ENCODE data around the gene APOBEC3A.

DNA sequence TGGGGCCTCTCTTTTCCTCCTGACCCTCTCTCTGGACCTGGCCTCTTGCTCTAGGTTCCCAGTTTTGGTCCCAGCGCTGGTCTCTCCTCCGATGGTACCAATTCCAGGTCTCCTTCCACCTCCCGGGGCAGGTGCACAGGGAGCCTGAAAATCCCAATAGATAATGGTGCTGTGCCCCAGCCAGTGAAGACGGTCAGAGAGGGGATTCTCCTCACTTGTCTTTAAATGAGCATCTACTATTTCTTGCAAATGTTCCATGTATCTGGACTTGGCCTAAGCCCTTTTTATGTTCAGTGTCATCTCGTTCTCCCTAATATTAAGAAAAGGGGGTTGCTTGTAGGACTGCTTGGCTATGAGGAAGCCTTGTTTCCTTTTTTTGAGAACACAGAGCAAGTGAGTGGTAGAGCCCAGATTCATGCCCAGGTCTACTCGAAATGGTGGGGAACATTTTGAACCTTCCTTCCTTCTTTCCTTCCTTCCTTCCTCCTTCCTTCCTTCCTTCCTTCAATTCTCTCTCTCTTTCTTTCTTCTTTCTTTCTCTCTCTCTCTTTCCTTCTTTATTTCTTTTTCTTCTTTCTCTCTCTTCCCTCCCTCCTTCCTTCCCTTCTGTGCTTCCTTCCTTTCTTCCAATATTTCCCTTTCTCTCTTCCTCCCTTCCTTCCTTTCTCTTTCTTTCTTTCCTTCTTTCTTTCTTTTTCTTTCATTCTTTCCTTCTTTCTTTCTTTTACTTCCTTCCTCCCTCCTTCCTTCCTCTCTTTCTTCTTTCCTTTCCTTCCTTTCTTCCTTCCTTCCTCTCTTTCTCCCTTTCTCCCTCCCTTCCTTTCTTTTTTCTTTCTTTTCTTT lies 620 bp downstream of the APOBEC3A start:
- TF ChIP-seq ZNF549 (CRISPR knock-in tag; IDR thresholded peaks at IDR 0.05) (no peak), HNF4A (CRISPR knock-in tag; IDR thresholded peaks at IDR 0.05) (no peak)
